Astrocyte (in vitro differentiated cells and primary cell): Measurements from ENCODE around the gene ZNF667. TPM values are rescaled to one million over a fixed set of nuclear protein-coding genes. Genes with fewer than 3 reads are reported as not detected.

Source experiments
- DNase-seq: peaks from one replicate; pipeline ENCODE4 v3.0.0-alpha.2; 2010; ENCODE audit warnings: low read depth
- FAIRE-seq: peaks from 2 replicates; lab custom pipeline; 2011; peaks lifted over from hg19 to GRCh38; lab: Jason Lieb, UNC
- H2AFZ ChIP-seq: 2 replicates; pipeline ENCODE4 v1.6.0; 2012; ENCODE audit warnings: low read depth, low read length, inconsistent platforms
- H3K27ac ChIP-seq: 2 replicates; pipeline ENCODE4 v1.5.1; 2011; ENCODE audit warnings: low read depth, low read length, inconsistent platforms
- H3K27me3 ChIP-seq: 2 replicates; pipeline ENCODE4 v1.6.0; 2011; ENCODE audit warnings: low read length, inconsistent platforms; ENCODE audit not compliant: insufficient read depth
- H3K36me3 ChIP-seq: 2 replicates; pipeline ENCODE4 v1.5.1; 2011; ENCODE audit warnings: low read length, inconsistent platforms; ENCODE audit not compliant: insufficient read depth
- H3K4me1 ChIP-seq: 2 replicates; pipeline ENCODE4 v1.5.1; 2011; ENCODE audit warnings: low read length, inconsistent platforms; ENCODE audit not compliant: insufficient read depth
- H3K4me2 ChIP-seq: 2 replicates; pipeline ENCODE4 v1.6.0; 2012; ENCODE audit warnings: low read length, inconsistent platforms
- H3K4me3 ChIP-seq: 2 replicates; pipeline ENCODE4 v1.5.1; 2011; ENCODE audit warnings: low read depth, mild to moderate bottlenecking, low read length, inconsistent platforms; ENCODE audit not compliant: insufficient read depth
- H3K79me2 ChIP-seq: 2 replicates; pipeline ENCODE4 v1.6.0; 2012; ENCODE audit warnings: mild to moderate bottlenecking, low read length, inconsistent platforms; ENCODE audit not compliant: insufficient read depth
- H3K9ac ChIP-seq: 2 replicates; pipeline ENCODE4 v1.6.0; 2012; ENCODE audit warnings: mild to moderate bottlenecking, low read length, inconsistent platforms
- H3K9me3 ChIP-seq: 2 replicates; pipeline ENCODE4 v1.5.1; 2012; ENCODE audit warnings: low read depth, mild to moderate bottlenecking, low read length, inconsistent platforms; ENCODE audit not compliant: insufficient read depth
- H4K20me1 ChIP-seq: 2 replicates; pipeline ENCODE4 v1.6.0; 2012; ENCODE audit warnings: low read length, inconsistent platforms; ENCODE audit not compliant: insufficient read depth
- H3K27ac Mint-ChIP-seq: one replicate; pipeline ENCODE4 v1.8.0; 2021; ENCODE audit warnings: mild to moderate bottlenecking, mixed read lengths; ENCODE audit not compliant: unreplicated experiment
- H3K27me3 Mint-ChIP-seq: one replicate; pipeline ENCODE4 v1.8.0; 2021; ENCODE audit warnings: low read depth, mixed read lengths; ENCODE audit not compliant: unreplicated experiment
- H3K36me3 Mint-ChIP-seq: one replicate; pipeline ENCODE4 v1.8.0; 2021; ENCODE audit warnings: low read depth, mixed read lengths; ENCODE audit not compliant: unreplicated experiment
- H3K4me1 Mint-ChIP-seq: one replicate; pipeline ENCODE4 v1.8.0; 2021; ENCODE audit warnings: low read depth, mixed read lengths; ENCODE audit not compliant: unreplicated experiment
- H3K4me3 Mint-ChIP-seq: one replicate; pipeline ENCODE4 v1.8.0; 2021; ENCODE audit warnings: mild to moderate bottlenecking, moderate library complexity, mixed read lengths; ENCODE audit not compliant: unreplicated experiment
- H3K9me3 Mint-ChIP-seq: one replicate; pipeline ENCODE4 v1.8.0; 2021; ENCODE audit warnings: mild to moderate bottlenecking, mixed read lengths; ENCODE audit not compliant: unreplicated experiment
- CTCF ChIP-seq: IDR thresholded peaks from 2 replicates; pipeline ENCODE4 v1.5.1; 2011; ENCODE audit warnings: low read depth, mild to moderate bottlenecking, inconsistent platforms, low read length, moderate library complexity; ENCODE audit not compliant: insufficient read depth
- EZH2 ChIP-seq: IDR thresholded peaks from 2 replicates; pipeline ENCODE4 v1.6.1; 2012; ENCODE audit warnings: mild to moderate bottlenecking, low read length, inconsistent platforms; ENCODE audit not compliant: insufficient read depth
- total RNA-seq: library from RNA; stranded (reverse); gene quantifications from 2 replicates; pipeline ENCODE4 v1.2.1, GENCODE V29; 2021

The ZNF667 gene
- total RNA-seq, 1 donor from 2014 or later: 0.64 TPM

DNA sequence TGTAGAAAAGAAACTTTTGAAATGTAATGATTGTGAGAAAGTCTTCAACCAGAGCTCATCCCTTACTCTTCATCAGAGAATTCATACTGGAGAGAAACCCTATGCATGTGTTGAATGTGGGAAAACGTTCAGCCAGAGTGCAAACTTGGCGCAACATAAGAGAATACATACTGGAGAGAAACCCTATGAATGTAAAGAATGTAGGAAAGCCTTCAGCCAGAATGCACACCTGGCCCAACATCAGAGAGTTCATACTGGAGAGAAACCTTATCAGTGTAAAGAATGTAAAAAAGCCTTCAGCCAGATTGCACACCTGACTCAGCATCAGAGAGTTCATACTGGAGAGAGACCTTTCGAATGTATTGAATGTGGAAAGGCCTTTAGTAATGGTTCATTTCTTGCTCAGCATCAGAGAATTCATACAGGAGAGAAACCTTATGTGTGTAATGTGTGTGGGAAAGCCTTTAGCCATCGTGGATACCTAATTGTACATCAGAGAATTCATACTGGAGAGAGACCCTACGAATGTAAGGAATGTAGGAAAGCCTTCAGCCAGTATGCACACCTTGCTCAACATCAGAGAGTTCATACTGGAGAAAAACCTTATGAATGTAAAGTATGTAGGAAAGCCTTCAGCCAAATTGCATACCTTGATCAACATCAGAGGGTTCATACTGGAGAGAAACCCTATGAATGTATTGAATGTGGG, 53.7 kb downstream of the ZNF667 start:
- no peak overlapping the region for H3K4me3 ChIP-seq
- Mint-ChIP-seq H3K4me1 (no peaks in the 10 kb centered on the region), H3K36me3 (peaks cover 65% of the 10 kb centered on the region), H3K27ac (no peak overlapping the region), H3K4me3 (no peak overlapping the region), H3K9me3 (peaks cover 82% of the 10 kb centered on the region), H3K27me3 (no peaks in the 10 kb centered on the region)
- H3K9me3 ChIP-seq: peaks cover 54% of the 10 kb centered on the region
- no peaks in the 10 kb centered on the region for H3K27me3 ChIP-seq
- no peak for FAIRE-seq
- no peak overlapping the region for H3K9ac ChIP-seq
- no peak for DNase-seq
- no peaks in the 10 kb centered on the region for H3K4me1 ChIP-seq
- H3K79me2 ChIP-seq: no peaks in the 10 kb centered on the region
- no peak overlapping the region for H3K4me2 ChIP-seq
- no peaks in the 10 kb centered on the region for H4K20me1 ChIP-seq
- H3K27ac ChIP-seq: no peak overlapping the region
- TF ChIP-seq EZH2: no peak
- TF ChIP-seq CTCF: no peak
- no peak overlapping the region for H2AFZ ChIP-seq
- H3K36me3 ChIP-seq: peaks cover 16% of the 10 kb centered on the region

- H3K27ac Mint-ChIP-seq: no peak overlapping the region
- no peaks in the 10 kb centered on the region for H3K27me3 Mint-ChIP-seq
- Histone ChIP-seq H4K20me1 (no peaks in the 10 kb centered on the region), H3K4me3 (peak overlapping the region; percentile 97), H3K27ac (no peak overlapping the region), H3K4me1 (peaks cover 12% of the 10 kb centered on the region), H2AFZ (peak overlapping the region; percentile 99), H3K9me3 (peaks cover 38% of the 10 kb centered on the region), H3K27me3 (no peaks in the 10 kb centered on the region), H3K4me2 (peak overlapping the region; percentile 94), H3K9ac (peak overlapping the region; percentile 91), H3K36me3 (peaks cover 29% of the 10 kb centered on the region), H3K79me2 (peaks cover 20% of the 10 kb centered on the region)
- TF ChIP-seq CTCF (no peak), EZH2 (no peak)
- FAIRE-seq (no peak), DNase-seq (no peak)
- H3K4me1 Mint-ChIP-seq: peaks cover 9% of the 10 kb centered on the region
- H3K9me3 Mint-ChIP-seq: peaks cover 57% of the 10 kb centered on the region
- H3K36me3 Mint-ChIP-seq: peaks cover 64% of the 10 kb centered on the region
- H3K4me3 Mint-ChIP-seq: peak overlapping the region; percentile 90
Observed at GRCh38 chr19:56405062-56405461, 72.1 kb downstream of the ZNF667 start.

DNA sequence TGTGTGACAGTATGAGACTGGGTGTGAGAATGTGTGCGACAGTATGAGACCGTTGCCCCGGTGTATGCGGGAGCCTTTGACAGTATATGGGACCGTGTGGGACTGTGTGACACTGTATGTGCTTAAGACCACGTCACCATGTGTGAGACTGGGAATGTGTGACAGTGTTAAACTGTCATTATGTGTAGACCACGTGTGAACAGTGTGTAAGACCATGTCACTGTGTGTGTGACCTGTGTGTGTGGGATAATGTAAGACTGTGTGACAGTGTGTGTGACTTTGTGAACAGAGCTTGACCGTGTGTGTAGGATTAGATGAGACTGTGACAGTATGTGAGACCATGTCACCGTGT, 72.5 kb downstream of the ZNF667 start:
- Mint-ChIP-seq H3K4me1 (peaks cover 9% of the 10 kb centered on the region), H3K9me3 (peaks cover 58% of the 10 kb centered on the region), H3K4me3 (peak overlapping the region; percentile 90), H3K36me3 (peaks cover 64% of the 10 kb centered on the region), H3K27ac (peak overlapping the region; percentile 15), H3K27me3 (no peaks in the 10 kb centered on the region)
- Histone ChIP-seq H3K9me3 (peaks cover 40% of the 10 kb centered on the region), H3K27ac (no peak overlapping the region), H3K9ac (peak overlapping the region; percentile 91), H2AFZ (peak overlapping the region; percentile 99), H3K4me2 (peak overlapping the region; percentile 94), H3K27me3 (no peaks in the 10 kb centered on the region), H4K20me1 (no peaks in the 10 kb centered on the region), H3K79me2 (peaks cover 20% of the 10 kb centered on the region), H3K4me3 (peak overlapping the region; percentile 97), H3K4me1 (peaks cover 12% of the 10 kb centered on the region), H3K36me3 (peaks cover 26% of the 10 kb centered on the region)
- TF ChIP-seq CTCF: no peak
- TF ChIP-seq EZH2: no peak
- DNase-seq (no peak), FAIRE-seq (no peak)
